H1 (cell line): ENCODE results near the gene NR2F1. TPM values are rescaled to one million over a fixed set of nuclear protein-coding genes. Genes with fewer than 3 reads are reported as not detected.

Experiments
- BACH1 ChIP-seq: IDR thresholded peaks from 2 replicates; pipeline ENCODE4 v1.6.1; 2012; ENCODE audit warnings: low read length, improper control_type of control experiment
- GTF2F1 ChIP-seq: IDR thresholded peaks from 2 replicates; pipeline ENCODE4 v1.6.1; 2012; ENCODE audit warnings: low read depth, low read length, improper control_type of control experiment, borderline replicate concordance
- JUND ChIP-seq: IDR thresholded peaks from 2 replicates; pipeline ENCODE4 v1.6.1; 2011; ENCODE audit warnings: mild to moderate bottlenecking, improper control_type of control experiment, low read length
- KDM5A ChIP-seq: fragments of 200-600 bp; IDR thresholded peaks from 2 replicates; pipeline ENCODE4 v1.7.1; 2012; ENCODE audit warnings: mild to moderate bottlenecking, low read length, inconsistent platforms, mixed read lengths
- RNF2 ChIP-seq: fragments of 200-900, 300-1000 bp; sonication (generic); IDR thresholded peaks from 2 replicates; pipeline ENCODE4 v1.7.1; 2016; ENCODE audit warnings: borderline replicate concordance, low read depth, mild to moderate bottlenecking, antibody characterized with exemption, low read length; ENCODE audit not compliant: poor library complexity, severe bottlenecking; ENCODE audit errors: missing control alignments
- polyA plus RNA-seq, 7 experiments: library from polyadenylated mRNA; depleted of rRNA in 3 of 7; stranded (reverse) in 5 of 7; unstranded in 2 of 7; fragments of >200 nt in 5 of 7; fragments of 200-250 nt in 2 of 7; gene quantifications; 1 replicate in 5 of 7; 2 replicates in 1 of 7; 4 replicates in 1 of 7; pipeline versions ENCODE4 v1.2.1 to v1.2.3, GENCODE V29; 2011 to 2013; ENCODE audit warnings: missing spikeins in 2 of 7, mixed read lengths in 2 of 7
- total RNA-seq: library from RNA; stranded (reverse); fragmentation: NEBNext Ultra II Directional; extraction: Animal tissue kit (Norgen Biotek cat#: 25700); gene quantifications from 2 replicates; pipeline ENCODE4 v1.2.1, GENCODE V29; 2021

The NR2F1 gene
- total and polyA plus RNA-seq, 2 of the 8 experiments (the other 6 are each of a cell fraction or from before 2014, with no cell fraction given), result not detected

- peak; percentile 98 for TF ChIP-seq RNF2
- TF ChIP-seq KDM5A, result no peak
- no peak for TF ChIP-seq GTF2F1
- no peak for TF ChIP-seq BACH1
- no peak for TF ChIP-seq JUND
Observed at GRCh38 chr5:93600409-93601070, 17.5 kb downstream of the NR2F1 start (continued).
